ENCODE data around the gene CPS1.

The CPS1 gene

GRCh38 chr2:210556329-210556980, at the start of gene CPS1:
CPS1 (plus strand) TSS chr2:210556599; CDS start chr2:210556734, 135 bp downstream.
- no peak for DNase-seq (ENCODE audit: extremely low read depth in 1 of 2, low read depth in 1 of 2)

- no peak for DNase-seq (ENCODE audit: extremely low read depth in 1 of 2, low read depth in 1 of 2)
Observed at GRCh38 chr2:210515911-210516310, 40.5 kb upstream of the CPS1 start.

GRCh38 chr2:210517264-210517663, 39.1 kb upstream of the CPS1 start:
- DNase-seq (ENCODE audit: extremely low read depth in 1 of 2, low read depth in 1 of 2), result no peak

- DNase-seq (ENCODE audit: extremely low read depth in 1 of 2, low read depth in 1 of 2), result no peak
Observed at GRCh38 chr2:210519594-210519993, 36.8 kb upstream of the CPS1 start.

GRCh38 chr2:210522399-210522798, 34.0 kb upstream of the CPS1 start:
- no peak for DNase-seq (ENCODE audit: extremely low read depth in 1 of 2, low read depth in 1 of 2)

- DNase-seq (ENCODE audit: extremely low read depth in 1 of 2, low read depth in 1 of 2), result no peak
Observed at GRCh38 chr2:210523650-210524289, 32.6 kb upstream of the CPS1 start.

GRCh38 chr2:210524533-210524932, 31.9 kb upstream of the CPS1 start:
- no peak for DNase-seq (ENCODE audit: extremely low read depth in 1 of 2, low read depth in 1 of 2)

- DNase-seq (ENCODE audit: extremely low read depth in 1 of 2, low read depth in 1 of 2), result no peak
Observed at GRCh38 chr2:210527286-210527685, 29.1 kb upstream of the CPS1 start.

- no peak for DNase-seq (ENCODE audit: extremely low read depth in 1 of 2, low read depth in 1 of 2)
Observed at GRCh38 chr2:210528716-210529115, 27.7 kb upstream of the CPS1 start.

- no peak for DNase-seq (ENCODE audit: extremely low read depth in 1 of 2, low read depth in 1 of 2)
Observed at GRCh38 chr2:210531050-210531449, 25.3 kb upstream of the CPS1 start.

- DNase-seq (ENCODE audit: extremely low read depth in 1 of 2, low read depth in 1 of 2), result no peak
Observed at GRCh38 chr2:210531482-210531881, 24.9 kb upstream of the CPS1 start.

GRCh38 chr2:210533389-210533788, 23.0 kb upstream of the CPS1 start:
- DNase-seq (ENCODE audit: extremely low read depth in 1 of 2, low read depth in 1 of 2), result no peak

GRCh38 chr2:210534879-210535278, 21.5 kb upstream of the CPS1 start:
- no peak for DNase-seq (ENCODE audit: extremely low read depth in 1 of 2, low read depth in 1 of 2)

- no peak for DNase-seq (ENCODE audit: extremely low read depth in 1 of 2, low read depth in 1 of 2)
Observed at GRCh38 chr2:210536973-210537650, 19.3 kb upstream of the CPS1 start.

- DNase-seq (ENCODE audit: extremely low read depth in 1 of 2, low read depth in 1 of 2), result no peak
Observed at GRCh38 chr2:210539035-210539434, 17.4 kb upstream of the CPS1 start.

GRCh38 chr2:210539578-210540416, 16.6 kb upstream of the CPS1 start:
- DNase-seq (ENCODE audit: extremely low read depth in 1 of 2, low read depth in 1 of 2), result no peak

GRCh38 chr2:210540471-210540870, 15.9 kb upstream of the CPS1 start:
- DNase-seq (ENCODE audit: extremely low read depth in 1 of 2, low read depth in 1 of 2), result no peak

GRCh38 chr2:210540900-210541289, 15.5 kb upstream of the CPS1 start:
- no peak for DNase-seq (ENCODE audit: extremely low read depth in 1 of 2, low read depth in 1 of 2)

GRCh38 chr2:210541290-210541902, 15.0 kb upstream of the CPS1 start:
- no peak for DNase-seq (ENCODE audit: extremely low read depth in 1 of 2, low read depth in 1 of 2)

GRCh38 chr2:210544007-210544590, 12.3 kb upstream of the CPS1 start:
- no peak for DNase-seq (ENCODE audit: extremely low read depth in 1 of 2, low read depth in 1 of 2)
